ENCODE results near the gene SLCO1A2.

Gene SLCO1A2

GRCh38 chr12:21330682-21331253 is 3.9 kb downstream of the SLCO1A2 start:
- in situ Hi-C loops (cut with MboI; ENCODE audit: low sequenced_read_pairs), result no loop called here

- in situ Hi-C loops (cut with MboI; ENCODE audit: low sequenced_read_pairs), result no loop called here
These were observed 6.1 kb downstream of the SLCO1A2 start for GRCh38 chr12:21328578-21328977.

- in situ Hi-C loops (cut with MboI; ENCODE audit: low sequenced_read_pairs), result no loop called here
These were observed 10.2 kb downstream of the SLCO1A2 start for GRCh38 chr12:21324551-21324950.

- in situ Hi-C loops (cut with MboI; ENCODE audit: low sequenced_read_pairs), result no loop called here
These were observed 11.0 kb downstream of the SLCO1A2 start for GRCh38 chr12:21323736-21324135.

GRCh38 chr12:21308785-21309184 is 25.9 kb downstream of the SLCO1A2 start:
- in situ Hi-C loops (cut with MboI; ENCODE audit: low sequenced_read_pairs), result no loop called here

- in situ Hi-C loops (cut with MboI; ENCODE audit: low sequenced_read_pairs), result no loop called here
These were observed 29.1 kb downstream of the SLCO1A2 start for GRCh38 chr12:21305661-21306060.

GRCh38 chr12:21300632-21301031 is 34.1 kb downstream of the SLCO1A2 start:
- in situ Hi-C loops (cut with MboI; ENCODE audit: low sequenced_read_pairs), result no loop called here

GRCh38 chr12:21296751-21297406 is 37.8 kb downstream of the SLCO1A2 start:
- in situ Hi-C loops (cut with MboI; ENCODE audit: low sequenced_read_pairs), result no loop called here

- in situ Hi-C loops (cut with MboI; ENCODE audit: low sequenced_read_pairs), result no loop called here
These were observed 38.4 kb downstream of the SLCO1A2 start for GRCh38 chr12:21296348-21296747.

GRCh38 chr12:21294176-21294575 is 40.5 kb downstream of the SLCO1A2 start:
- in situ Hi-C loops (cut with MboI; ENCODE audit: low sequenced_read_pairs), result no loop called here

- in situ Hi-C loops (cut with MboI; ENCODE audit: low sequenced_read_pairs), result no loop called here
These were observed 42.6 kb downstream of the SLCO1A2 start for GRCh38 chr12:21292111-21292510.

- in situ Hi-C loops (cut with MboI; ENCODE audit: low sequenced_read_pairs), result no loop called here
These were observed 45.0 kb downstream of the SLCO1A2 start for GRCh38 chr12:21289698-21290097.

- in situ Hi-C loops (cut with MboI; ENCODE audit: low sequenced_read_pairs), result no loop called here
These were observed 57.9 kb downstream of the SLCO1A2 start for GRCh38 chr12:21276826-21277225.

- in situ Hi-C loops (cut with MboI; ENCODE audit: low sequenced_read_pairs), result no loop called here
These were observed 68.8 kb downstream of the SLCO1A2 start for GRCh38 chr12:21265932-21266331.

- in situ Hi-C loops (cut with MboI; ENCODE audit: low sequenced_read_pairs), result no loop called here
These were observed 70.5 kb downstream of the SLCO1A2 start for GRCh38 chr12:21264232-21264631.

- in situ Hi-C loops (cut with MboI; ENCODE audit: low sequenced_read_pairs), result no loop called here
These were observed 77.5 kb downstream of the SLCO1A2 start for GRCh38 chr12:21257172-21257571.

GRCh38 chr12:21252070-21252469 is 82.6 kb downstream of the SLCO1A2 start:
- in situ Hi-C loops (cut with MboI; ENCODE audit: low sequenced_read_pairs), result no loop called here

GRCh38 chr12:21248679-21249078 is 86.0 kb downstream of the SLCO1A2 start:
- in situ Hi-C loops (cut with MboI; ENCODE audit: low sequenced_read_pairs), result no loop called here

GRCh38 chr12:21239866-21240265 is 94.9 kb downstream of the SLCO1A2 start:
- in situ Hi-C loops (cut with MboI; ENCODE audit: low sequenced_read_pairs), result no loop called here

- in situ Hi-C loops (cut with MboI; ENCODE audit: low sequenced_read_pairs), result no loop called here
These were observed 100.3 kb downstream of the SLCO1A2 start for GRCh38 chr12:21234395-21234794.

- in situ Hi-C loops (cut with MboI; ENCODE audit: low sequenced_read_pairs), result no loop called here
These were observed 110.8 kb downstream of the SLCO1A2 start for GRCh38 chr12:21223930-21224329.

GRCh38 chr12:21221778-21222177 is 112.9 kb downstream of the SLCO1A2 start:
- in situ Hi-C loops (cut with MboI; ENCODE audit: low sequenced_read_pairs), result no loop called here

GRCh38 chr12:21221072-21221471 is 113.6 kb downstream of the SLCO1A2 start:
- in situ Hi-C loops (cut with MboI; ENCODE audit: low sequenced_read_pairs), result no loop called here
